Keratinocyte (primary cell): ENCODE data around the gene FAM120B. TPM values are rescaled to one million over a fixed set of nuclear protein-coding genes. Genes with fewer than 3 reads are reported as not detected.

Experiments
- DNase-seq: peaks from one replicate; pipeline ENCODE4 v3.0.0-alpha.2; 2011; ENCODE audit warnings: low read depth, missing footprints, low spot score
- FAIRE-seq: peaks from 2 replicates; lab custom pipeline; 2011; peaks lifted over from hg19 to GRCh38; lab: Jason Lieb, UNC
- H2AFZ ChIP-seq: 2 replicates; pipeline ENCODE4 v1.6.0; 2012; ENCODE audit warnings: low read length, control low read depth, inconsistent platforms; ENCODE audit not compliant: control insufficient read depth
- H3K27ac ChIP-seq: 2 replicates; pipeline ENCODE4 v1.5.1; 2011; ENCODE audit warnings: low read length; ENCODE audit not compliant: control insufficient read depth, insufficient read depth
- H3K27me3 ChIP-seq: 3 replicates; pipeline ENCODE4 v1.6.0; 2011; ENCODE audit warnings: low read length; ENCODE audit not compliant: control insufficient read depth, insufficient read depth; ENCODE audit errors: extremely low read depth
- H3K36me3 ChIP-seq, 2 experiments: 2 replicates in 1 of 2; 3 replicates in 1 of 2; pipeline ENCODE4 v1.5.1; 2011; ENCODE audit warnings: low read length in 2 of 2, mild to moderate bottlenecking in 1 of 2; ENCODE audit not compliant: control insufficient read depth in 2 of 2, insufficient read depth in 2 of 2; ENCODE audit errors: extremely low read depth in 1 of 2
- H3K4me1 ChIP-seq: 3 replicates; pipeline ENCODE4 v1.5.1; 2011; ENCODE audit warnings: low read length; ENCODE audit not compliant: control insufficient read depth, insufficient read depth; ENCODE audit errors: extremely low read depth
- H3K4me2 ChIP-seq: 3 replicates; pipeline ENCODE4 v1.6.0; 2011; ENCODE audit warnings: low read depth, low read length; ENCODE audit not compliant: control insufficient read depth, insufficient read depth; ENCODE audit errors: extremely low read depth
- H3K4me3 ChIP-seq, 3 experiments: fragments of 200-600 bp in 1 of 3; sonication (generic) in 1 of 3; 2 replicates in 2 of 3; 3 replicates in 1 of 3; pipeline ENCODE4 v1.5.1; 2011 to 2016; ENCODE audit warnings: low read length in 3 of 3, mild to moderate bottlenecking in 3 of 3, control low read depth in 2 of 3, inconsistent platforms in 1 of 3, low read depth in 1 of 3, mixed read lengths in 1 of 3, mixed run types in 1 of 3, moderate library complexity in 1 of 3; ENCODE audit not compliant: control insufficient read depth in 2 of 3, insufficient read depth in 2 of 3; ENCODE audit errors: extremely low read depth in 1 of 3
- H3K79me2 ChIP-seq: 2 replicates; pipeline ENCODE4 v1.6.0; 2012; ENCODE audit warnings: low read length; ENCODE audit not compliant: control insufficient read depth, insufficient read depth
- H3K9ac ChIP-seq: 3 replicates; pipeline ENCODE4 v1.6.0; 2011; ENCODE audit warnings: low read length; ENCODE audit not compliant: control insufficient read depth, insufficient read depth; ENCODE audit errors: extremely low read depth
- H3K9me1 ChIP-seq: 3 replicates; pipeline ENCODE4 v1.6.0; 2011; ENCODE audit warnings: low read length; ENCODE audit not compliant: control insufficient read depth, insufficient read depth; ENCODE audit errors: extremely low read depth
- H3K9me3 ChIP-seq: 2 replicates; pipeline ENCODE4 v1.5.1; 2012; ENCODE audit warnings: low read depth, low read length; ENCODE audit not compliant: control insufficient read depth
- H4K20me1 ChIP-seq: 3 replicates; pipeline ENCODE4 v1.6.0; 2011; ENCODE audit warnings: low read length; ENCODE audit not compliant: control insufficient read depth, insufficient read depth; ENCODE audit errors: extremely low read depth
- CTCF ChIP-seq, 3 experiments: IDR thresholded peaks in 1 of 3; conservative IDR thresholded peaks in 1 of 3; optimal IDR thresholded peaks in 1 of 3; 2 replicates in 2 of 3; 3 replicates in 1 of 3; pipeline versions ENCODE3 to v1.5.1; 2011; ENCODE audit warnings: low read length in 3 of 3, mild to moderate bottlenecking in 3 of 3, moderate library complexity in 2 of 3, control low read depth in 1 of 3, inconsistent platforms in 1 of 3; ENCODE audit not compliant: insufficient read depth in 2 of 3; ENCODE audit errors: extremely low read depth in 1 of 3
- EZH2 ChIP-seq: IDR thresholded peaks from one replicate; pipeline ENCODE4 v1.6.1; 2012; ENCODE audit warnings: inconsistent platforms, mild to moderate bottlenecking, low read length, moderate library complexity
- dilution Hi-C: fragments of 300-500 bp; cut with MboI; formaldehyde crosslinking; loops from one replicate; pipeline ENCODE4 v1.7.0; 2020; ENCODE audit warnings: low sequenced_read_pairs; ENCODE audit not compliant: extremely low pct_ligation_motif_present
- polyA plus RNA-seq, 5 experiments: library from polyadenylated mRNA; depleted of rRNA in 3 of 5; stranded (reverse) in 3 of 5; stranded (forward) in 1 of 5; unstranded in 1 of 5; fragments of >200 nt; gene quantifications; 1 replicate in 1 of 5; 2 replicates in 3 of 5; 3 replicates in 1 of 5; pipeline versions ENCODE4 v1.2.1 to v1.2.3, GENCODE V29; 2011 to 2012; ENCODE audit warnings: missing spikeins in 2 of 5, low read depth in 1 of 5, low replicate concordance in 1 of 5

Gene FAM120B
- polyA plus RNA-seq, 1 donor (not counting 4 experiments of a cell fraction or from before 2014, with no cell fraction given) = 17.4 TPM

DNA sequence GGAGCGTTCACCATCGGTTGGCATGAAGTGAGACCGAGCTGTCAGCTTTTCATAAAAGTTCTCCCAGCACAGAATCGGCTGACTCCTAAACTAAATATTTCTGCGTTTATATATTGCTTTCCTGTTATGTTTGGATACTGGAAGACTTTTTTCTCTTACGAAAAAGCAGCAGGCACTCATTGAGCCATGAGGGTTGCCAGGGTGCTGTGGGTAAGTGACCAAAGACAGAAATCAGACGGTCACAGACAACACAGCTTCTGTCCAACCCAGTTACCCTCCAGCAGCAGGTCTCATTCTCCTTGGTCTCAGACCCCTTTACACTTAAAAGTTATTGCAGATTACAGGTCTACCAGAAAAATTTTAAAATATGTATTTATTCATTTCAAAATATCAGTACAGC, 113.7 kb downstream of the FAM120B start:
- Histone ChIP-seq H3K79me2 (no peaks in the 10 kb centered on the region), H3K9me3 (no peaks in the 10 kb centered on the region), H3K9me1 (no peaks in the 10 kb centered on the region), H4K20me1 (no peaks in the 10 kb centered on the region), H3K9ac (no peak overlapping the region), H3K4me2 (no peak overlapping the region), H3K36me3 (no peaks in the 10 kb centered on the region), H3K4me3 (no peak overlapping the region), H3K27ac (no peak overlapping the region), H3K4me1 (no peaks in the 10 kb centered on the region), H3K27me3 (no peaks in the 10 kb centered on the region), H2AFZ (no peak overlapping the region)
- no peak for DNase-seq
- TF ChIP-seq EZH2 (no peak), CTCF (optimal IDR thresholded peaks at IDR 0.05 in 1 of 3, IDR thresholded peaks at IDR 0.05 in 1 of 3, conservative IDR thresholded peaks at IDR 0.05 in 1 of 3; ENCODE audit: extremely low read depth in 1 of 3, insufficient read depth in 2 of 3, low read length in 3 of 3) (no peak)
- dilution Hi-C loops = no loop called here
- FAIRE-seq = no peak

- TF ChIP-seq EZH2 = no peak
- TF ChIP-seq CTCF (optimal IDR thresholded peaks at IDR 0.05 in 1 of 3, IDR thresholded peaks at IDR 0.05 in 1 of 3, conservative IDR thresholded peaks at IDR 0.05 in 1 of 3; ENCODE audit: extremely low read depth in 1 of 3, insufficient read depth in 2 of 3, low read length in 3 of 3) = no peak
- FAIRE-seq (no peak), DNase-seq (no peak)
- H3K27ac ChIP-seq = no peak overlapping the region
- H2AFZ ChIP-seq = no peak overlapping the region
- no peak overlapping the region for H3K9ac ChIP-seq
- H3K4me3 ChIP-seq = peak overlapping the region in 1 of 3 experiments; percentile 23
- no peaks in the 10 kb centered on the region for H4K20me1 ChIP-seq
- H3K27me3 ChIP-seq = no peaks in the 10 kb centered on the region
- no peaks in the 10 kb centered on the region for H3K79me2 ChIP-seq
- no peaks in the 10 kb centered on the region for H3K36me3 ChIP-seq
- H3K4me2 ChIP-seq = no peak overlapping the region
- dilution Hi-C loops = no loop called here
- no peaks in the 10 kb centered on the region for H3K4me1 ChIP-seq
- H3K9me3 ChIP-seq = no peaks in the 10 kb centered on the region
- H3K9me1 ChIP-seq = no peaks in the 10 kb centered on the region
Measured at GRCh38 chr6:170420791-170421776, 114.5 kb downstream of the FAM120B start.
